Peyer's patch (tissue), 4 donors: Measurements from ENCODE around the gene MFSD8. TPM values are rescaled to one million over a fixed set of nuclear protein-coding genes. Genes with fewer than 3 reads are reported as not detected.
"Not testable (repeated sequence)": the region's sequence is repeated elsewhere in the genome, so short reads cannot be mapped to it uniquely, and the experiment has no call there.

Experiments
- DNase-seq, 3 donors: peaks; one replicate each; pipeline ENCODE4 v3.0.0-alpha.2; 2017 to 2019
- H3K27ac ChIP-seq, 4 donors: fragments of 200-600 bp; sonication (generic); one replicate each; pipeline ENCODE4 v1.5.1; 2016 to 2019
- H3K27me3 ChIP-seq, 2 donors: fragments of 200-600 bp; sonication (generic); one replicate each; pipeline ENCODE4 v1.5.1; 2019
- H3K36me3 ChIP-seq, 3 donors: fragments of 200-600 bp; sonication (generic); one replicate each; pipeline ENCODE4 v1.5.1; 2016 to 2019
- H3K4me1 ChIP-seq, 4 donors: fragments of 200-600 bp; sonication (generic); one replicate each; pipeline ENCODE4 v1.5.1; 2016 to 2019
- H3K4me3 ChIP-seq, 4 donors: fragments of 200-600 bp; sonication (generic); 1 replicate in 3 of 4; 2 replicates in 1 of 4; pipeline ENCODE4 v1.5.1; 2016 to 2019; ENCODE audit warnings: mild to moderate bottlenecking in 1 of 4
- H3K9me3 ChIP-seq, 4 donors: fragments of 200-600 bp; sonication (generic); one replicate each; pipeline ENCODE4 v1.5.1; 2016 to 2019; ENCODE audit warnings: mild to moderate bottlenecking in 1 of 4
- CTCF ChIP-seq, 6 experiments: fragments of 450-650 bp in 4 of 6; fragments of 200-600 bp in 2 of 6; sonication (generic) in 1 of 6; IDR thresholded peaks; one replicate each; pipeline ENCODE4 v1.5.1; 2017 to 2019; ENCODE audit warnings: antibody characterized with exemption in 6 of 6, mild to moderate bottlenecking in 3 of 6, moderate library complexity in 1 of 6
- POLR2A ChIP-seq, 2 donors: fragments of 450-650 bp; IDR thresholded peaks; one replicate each; pipeline ENCODE4 v1.5.1; 2017; ENCODE audit warnings: antibody characterized with exemption in 2 of 2, mild to moderate bottlenecking in 2 of 2, moderate library complexity in 2 of 2
- total RNA-seq, 4 donors: library from RNA; depleted of rRNA; stranded (reverse); fragments of >200 nt; gene quantifications; one replicate each; pipeline ENCODE4 v1.1.0, GENCODE V29; 2016

Gene MFSD8
- total RNA-seq, 4 donors from 2014 or later = 29.9 to 40.8 (median 35.1) TPM

- Histone ChIP-seq H3K27ac (no peak overlapping the region), H3K27me3 (no peaks in the 10 kb centered on the region), H3K9me3 (no peaks in the 10 kb centered on the region), H3K36me3 (peaks cover 0 to 12% (median 0%) of the 10 kb centered on the region in 3 donors), H3K4me1 (peaks cover 0 to 4% (median 0%) of the 10 kb centered on the region in 4 donors), H3K4me3 (no peak overlapping the region)
- TF ChIP-seq POLR2A (IDR thresholded peaks at IDR 0.05) = no peak
- TF ChIP-seq CTCF (IDR thresholded peaks at IDR 0.05) = no peak
- DNase-seq = no peak
Observed at GRCh38 chr4:127959794-127960193, 5.2 kb downstream of the MFSD8 start.

- Histone ChIP-seq H3K4me3 (no peak overlapping the region), H3K27ac (no peak overlapping the region), H3K36me3 (peaks cover 0 to 18% (median 0%) of the 10 kb centered on the region in 3 donors), H3K4me1 (no peaks in the 10 kb centered on the region), H3K9me3 (no peaks in the 10 kb centered on the region), H3K27me3 (no peaks in the 10 kb centered on the region)
- DNase-seq = no peak
- TF ChIP-seq CTCF (IDR thresholded peaks at IDR 0.05) (no peak), POLR2A (IDR thresholded peaks at IDR 0.05) (no peak)
Observed at GRCh38 chr4:127957105-127957504, 7.9 kb downstream of the MFSD8 start.

GRCh38 chr4:127936974-127937373, 28.0 kb downstream of the MFSD8 start:
- no peak overlapping the region for H3K4me3 ChIP-seq
- DNase-seq = no peak
- H3K4me1 ChIP-seq = no peaks in the 10 kb centered on the region
- no peak overlapping the region for H3K27ac ChIP-seq
- H3K9me3 ChIP-seq = no peaks in the 10 kb centered on the region
- H3K36me3 ChIP-seq = peaks cover 0 to 15% (median 0%) of the 10 kb centered on the region in 3 donors
- H3K27me3 ChIP-seq = no peaks in the 10 kb centered on the region
- TF ChIP-seq POLR2A (IDR thresholded peaks at IDR 0.05) (no peak), CTCF (IDR thresholded peaks at IDR 0.05) (no peak)

GRCh38 chr4:127931836-127932235, 33.1 kb downstream of the MFSD8 start:
- not testable (repeated sequence) for DNase-seq, H3K27ac ChIP-seq, H3K4me3 ChIP-seq, H3K27me3 ChIP-seq, H3K9me3 ChIP-seq, H3K4me1 ChIP-seq
- H3K36me3 ChIP-seq = peaks cover 0 to 39% (median 0%) of the 10 kb centered on the region in 3 donors

GRCh38 chr4:127930175-127930574, 34.8 kb downstream of the MFSD8 start:
- no peaks in the 10 kb centered on the region for H3K27me3 ChIP-seq
- no peak overlapping the region for H3K27ac ChIP-seq
- TF ChIP-seq POLR2A (IDR thresholded peaks at IDR 0.05) (no peak), CTCF (IDR thresholded peaks at IDR 0.05) (no peak)
- no peak for DNase-seq
- H3K4me1 ChIP-seq = no peaks in the 10 kb centered on the region
- no peak overlapping the region for H3K4me3 ChIP-seq
- no peaks in the 10 kb centered on the region for H3K9me3 ChIP-seq
- peaks cover 0 to 46% (median 0%) of the 10 kb centered on the region in 3 donors for H3K36me3 ChIP-seq

GRCh38 chr4:127925720-127926119, 39.3 kb downstream of the MFSD8 start:
- H3K27me3 ChIP-seq, H3K9me3 ChIP-seq, H3K4me3 ChIP-seq, DNase-seq, H3K4me1 ChIP-seq, H3K27ac ChIP-seq: not testable (repeated sequence)
- H3K36me3 ChIP-seq = peaks cover 0 to 43% (median 4%) of the 10 kb centered on the region in 3 donors

GRCh38 chr4:127922226-127922625, 42.7 kb downstream of the MFSD8 start:
- no peaks in the 10 kb centered on the region for H3K4me1 ChIP-seq
- TF ChIP-seq POLR2A (IDR thresholded peaks at IDR 0.05) (no peak), CTCF (IDR thresholded peaks at IDR 0.05) (no peak)
- no peaks in the 10 kb centered on the region for H3K9me3 ChIP-seq
- H3K27ac ChIP-seq = no peak overlapping the region
- no peak overlapping the region for H3K4me3 ChIP-seq
- no peaks in the 10 kb centered on the region for H3K27me3 ChIP-seq
- DNase-seq = no peak
- H3K36me3 ChIP-seq = peaks cover 0 to 37% (median 4%) of the 10 kb centered on the region in 3 donors
